Gastroesophageal sphincter (tissue), 4 donors: ENCODE data around the gene JAML. TPM values are rescaled to one million over a fixed set of nuclear protein-coding genes. Genes with fewer than 3 reads are reported as not detected.

ENCODE experiments used
- ATAC-seq: fragments of 150-250 bp; one replicate; pipeline ENCODE4 v1.9.1; 2016; ENCODE audit warnings: mild to moderate bottlenecking, moderate library complexity
- H3K27ac ChIP-seq, 4 donors: fragments of 200-600 bp; sonication (generic) in 3 of 4; 1 replicate in 3 of 4; 2 replicates in 1 of 4; pipeline ENCODE4 v1.5.1; 2016 to 2019
- H3K27me3 ChIP-seq: fragments of 200-600 bp; sonication (generic); one replicate; pipeline ENCODE4 v1.5.1; 2019
- H3K36me3 ChIP-seq, 2 donors: fragments of 200-600 bp; sonication (generic); one replicate each; pipeline ENCODE4 v1.5.1; 2019; ENCODE audit warnings: control low read depth in 1 of 2
- H3K4me1 ChIP-seq, 3 donors: fragments of 200-600 bp; sonication (generic); 1 replicate in 2 of 3; 2 replicates in 1 of 3; pipeline ENCODE4 v1.5.1; 2016 to 2019; ENCODE audit warnings: control low read depth in 2 of 3
- H3K4me3 ChIP-seq, 2 donors: fragments of 200-600 bp; sonication (generic); one replicate each; pipeline ENCODE4 v1.5.1; 2019; ENCODE audit warnings: mild to moderate bottlenecking in 1 of 2, moderate library complexity in 1 of 2
- H3K9me3 ChIP-seq, 3 donors: fragments of 200-600 bp; sonication (generic); one replicate each; pipeline ENCODE4 v1.5.1; 2017 to 2019; ENCODE audit warnings: control low read depth in 2 of 3
- EP300 ChIP-seq: sonication (generic); formaldehyde crosslinking; IDR thresholded peaks from one replicate; pipeline ENCODE4 v1.6.1; 2017; ENCODE audit warnings: antibody characterized with exemption, mild to moderate bottlenecking
- POLR2A ChIP-seq, 2 donors: fragments of 450-650 bp; IDR thresholded peaks; one replicate each; pipeline ENCODE4 v1.6.1; 2017; ENCODE audit warnings: antibody characterized with exemption in 2 of 2, mild to moderate bottlenecking in 2 of 2, moderate library complexity in 1 of 2
- POLR2AphosphoS5 ChIP-seq: sonication (generic); formaldehyde crosslinking; IDR thresholded peaks from one replicate; pipeline ENCODE4 v1.6.1; 2017; ENCODE audit warnings: antibody characterized with exemption
- WGBS, 2 donors: methylation state at CpG; one replicate each; pipeline ENCODE4 v1.1.5; 2018; ENCODE audit warnings: low coverage in 1 of 2; 5-methylcytosine and 5-hydroxymethylcytosine counted together
- total RNA-seq, 4 donors: library from RNA; depleted of rRNA; stranded (reverse); fragments of >200 nt; gene quantifications; one replicate each; pipeline ENCODE4 v1.1.0, GENCODE V29; 2016
- TF ChIP-seq, protein P1 (sequence below), 4 experiments: fragments of 200-600 bp in 2 of 4; fragments of 450-650 bp in 2 of 4; sonication (generic) in 1 of 4; IDR thresholded peaks; one replicate each; pipeline ENCODE4 v1.5.1; 2017 to 2019; ENCODE audit warnings: antibody characterized with exemption in 4 of 4, mild to moderate bottlenecking in 2 of 4, moderate library complexity in 2 of 4

The JAML gene
- total RNA-seq, 4 donors from 2014 or later = 0.58 to 5.7 (median 2.4) TPM

DNA sequence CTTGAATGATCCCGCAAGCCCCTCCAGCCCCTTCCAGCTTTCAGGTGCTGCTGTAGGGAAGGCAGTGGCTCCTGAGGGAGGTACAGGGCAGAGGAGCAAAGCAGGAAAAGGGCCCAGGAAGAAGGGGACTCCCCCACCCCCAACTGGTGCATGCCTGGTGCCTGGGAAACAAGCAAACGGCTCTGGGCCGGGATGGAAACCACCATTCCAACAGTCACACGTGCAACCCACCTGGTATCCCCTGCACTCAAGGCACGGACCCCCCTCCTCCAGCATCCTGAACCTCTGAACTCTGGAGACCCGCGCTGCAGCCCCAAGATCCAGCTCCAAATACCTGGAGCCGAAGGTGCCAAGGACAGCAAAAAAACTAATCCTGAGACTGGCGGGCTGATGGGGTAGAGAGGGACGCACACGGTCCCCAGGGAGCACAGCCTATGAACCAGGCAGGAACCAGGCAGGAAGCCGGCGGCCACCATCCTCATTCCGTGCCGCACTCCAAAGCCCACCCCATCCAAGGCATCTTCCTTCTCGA, 72.7 kb downstream of the JAML start:
- Histone ChIP-seq H3K36me3 (no peaks in the 10 kb centered on the region), H3K27me3 (peaks cover 65% of the 10 kb centered on the region), H3K4me3 (peak overlapping the region in 1 of 2 donors; percentile 58), H3K4me1 (peaks cover 0 to 38% (median 17%) of the 10 kb centered on the region in 3 donors), H3K9me3 (no peaks in the 10 kb centered on the region), H3K27ac (peak overlapping the region in 1 of 4 donors; percentile 52)
- TF ChIP-seq POLR2AphosphoS5 (no peak), POLR2A (IDR thresholded peaks at IDR 0.05) (no peak), EP300 (no peak)
- TF ChIP-seq, protein P1, sequence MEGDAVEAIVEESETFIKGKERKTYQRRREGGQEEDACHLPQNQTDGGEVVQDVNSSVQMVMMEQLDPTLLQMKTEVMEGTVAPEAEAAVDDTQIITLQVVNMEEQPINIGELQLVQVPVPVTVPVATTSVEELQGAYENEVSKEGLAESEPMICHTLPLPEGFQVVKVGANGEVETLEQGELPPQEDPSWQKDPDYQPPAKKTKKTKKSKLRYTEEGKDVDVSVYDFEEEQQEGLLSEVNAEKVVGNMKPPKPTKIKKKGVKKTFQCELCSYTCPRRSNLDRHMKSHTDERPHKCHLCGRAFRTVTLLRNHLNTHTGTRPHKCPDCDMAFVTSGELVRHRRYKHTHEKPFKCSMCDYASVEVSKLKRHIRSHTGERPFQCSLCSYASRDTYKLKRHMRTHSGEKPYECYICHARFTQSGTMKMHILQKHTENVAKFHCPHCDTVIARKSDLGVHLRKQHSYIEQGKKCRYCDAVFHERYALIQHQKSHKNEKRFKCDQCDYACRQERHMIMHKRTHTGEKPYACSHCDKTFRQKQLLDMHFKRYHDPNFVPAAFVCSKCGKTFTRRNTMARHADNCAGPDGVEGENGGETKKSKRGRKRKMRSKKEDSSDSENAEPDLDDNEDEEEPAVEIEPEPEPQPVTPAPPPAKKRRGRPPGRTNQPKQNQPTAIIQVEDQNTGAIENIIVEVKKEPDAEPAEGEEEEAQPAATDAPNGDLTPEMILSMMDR (IDR thresholded peaks at IDR 0.05) = no peak
- WGBS, 2 donors = 45% methylated on average over 4 of the region's 16 CpGs; no CpG with 5 or more reads in 1 of the 2 donors
- peak; percentile 4 for ATAC-seq

DNA sequence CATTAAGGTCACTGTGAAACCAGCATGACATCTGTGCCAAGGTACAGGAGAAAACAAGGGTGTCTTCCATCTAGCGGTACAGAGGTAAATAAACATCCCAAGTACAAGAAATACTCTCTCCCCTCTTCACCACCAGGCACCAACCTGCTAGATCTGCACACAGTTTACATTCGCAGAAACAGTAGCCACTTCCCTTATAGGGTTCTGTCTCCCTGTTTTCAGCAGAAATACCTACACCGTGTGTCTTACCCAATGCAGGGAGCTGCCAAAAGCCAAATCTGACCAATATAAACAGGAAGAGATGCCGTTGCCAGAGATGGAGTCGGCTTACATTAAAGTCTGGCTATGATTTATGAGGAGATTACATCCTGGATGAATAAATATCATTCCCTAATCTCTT, 73.4 kb downstream of the JAML start:
- WGBS, 2 donors = 29 to 37% methylated on average over 5 of the region's 5 CpGs
- Histone ChIP-seq H3K4me1 (peaks cover 0 to 32% (median 16%) of the 10 kb centered on the region in 3 donors), H3K27ac (no peak overlapping the region), H3K9me3 (no peaks in the 10 kb centered on the region), H3K4me3 (no peak overlapping the region), H3K27me3 (peaks cover 58% of the 10 kb centered on the region), H3K36me3 (no peaks in the 10 kb centered on the region)
- TF ChIP-seq EP300 = no peak
- TF ChIP-seq POLR2AphosphoS5 = no peak
- TF ChIP-seq, protein P1 (IDR thresholded peaks at IDR 0.05) = peak in 1 of 4 experiments; percentile 5
- no peak for TF ChIP-seq POLR2A (IDR thresholded peaks at IDR 0.05)
- no peak for ATAC-seq

DNA sequence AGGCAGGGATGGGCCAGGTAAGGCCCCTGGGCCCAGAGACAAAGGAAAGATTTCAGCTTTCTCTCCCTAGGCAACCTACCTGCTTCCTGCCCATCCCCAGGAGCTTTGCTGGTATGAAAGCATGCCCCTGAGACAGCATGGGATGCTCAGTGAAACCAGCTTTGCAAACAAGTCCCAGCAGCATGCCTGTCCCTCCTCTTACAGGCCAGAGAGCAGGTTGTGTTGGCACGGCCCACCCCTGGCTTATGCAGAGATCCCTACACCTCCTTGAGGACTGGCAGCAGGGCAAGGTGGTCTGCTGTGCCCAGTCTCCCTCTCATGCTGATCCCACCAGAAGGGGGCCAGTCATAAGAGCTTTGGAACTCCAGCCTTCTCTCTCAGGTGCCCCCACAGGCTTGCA, 75.3 kb downstream of the JAML start:
- no peak for ATAC-seq
- WGBS, 2 donors = 100% methylated on average over 1 of the region's 1 CpG; no CpG with 5 or more reads in 1 of the 2 donors
- no peak overlapping the region for H3K27ac ChIP-seq
- no peaks in the 10 kb centered on the region for H3K9me3 ChIP-seq
- H3K27me3 ChIP-seq = peaks cover 54% of the 10 kb centered on the region
- H3K36me3 ChIP-seq = no peaks in the 10 kb centered on the region
- peaks cover 0 to 50% (median 22%) of the 10 kb centered on the region in 3 donors for H3K4me1 ChIP-seq
- H3K4me3 ChIP-seq = no peak overlapping the region
- TF ChIP-seq POLR2AphosphoS5 (no peak), POLR2A (IDR thresholded peaks at IDR 0.05) (no peak), EP300 (no peak)
- TF ChIP-seq, protein P1 (IDR thresholded peaks at IDR 0.05) = no peak

DNA sequence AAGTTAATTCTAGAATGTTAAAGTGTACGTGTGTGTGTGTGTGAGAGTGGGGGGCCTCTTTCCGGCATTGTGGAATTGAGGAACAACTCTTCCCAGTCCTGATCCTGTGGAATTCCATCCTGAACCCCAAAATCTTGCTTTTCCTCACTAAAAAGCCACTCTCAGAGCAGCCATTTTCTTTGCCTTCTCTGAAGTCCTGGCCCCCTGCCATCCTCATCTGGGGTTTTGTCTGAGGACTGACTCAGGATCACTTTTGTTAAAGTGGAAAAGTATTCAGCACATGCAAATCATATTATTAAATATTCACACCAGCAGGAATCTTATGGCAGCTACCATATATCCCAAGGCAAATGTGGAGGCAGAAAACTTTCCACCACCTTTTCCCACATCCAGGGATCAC, 76.0 kb downstream of the JAML start:
- no peak for ATAC-seq
- H3K27ac ChIP-seq = no peak overlapping the region
- H3K4me3 ChIP-seq = no peak overlapping the region
- no peaks in the 10 kb centered on the region for H3K9me3 ChIP-seq
- WGBS, 2 donors = 67 to 83% methylated on average over 1 to 2 of the region's 2 CpGs
- no peaks in the 10 kb centered on the region for H3K36me3 ChIP-seq
- H3K4me1 ChIP-seq = peaks cover 0 to 51% (median 22%) of the 10 kb centered on the region in 3 donors
- TF ChIP-seq EP300 (no peak), POLR2A (IDR thresholded peaks at IDR 0.05) (no peak), POLR2AphosphoS5 (no peak)
- TF ChIP-seq, protein P1 (IDR thresholded peaks at IDR 0.05) = no peak
- peaks cover 54% of the 10 kb centered on the region for H3K27me3 ChIP-seq

DNA sequence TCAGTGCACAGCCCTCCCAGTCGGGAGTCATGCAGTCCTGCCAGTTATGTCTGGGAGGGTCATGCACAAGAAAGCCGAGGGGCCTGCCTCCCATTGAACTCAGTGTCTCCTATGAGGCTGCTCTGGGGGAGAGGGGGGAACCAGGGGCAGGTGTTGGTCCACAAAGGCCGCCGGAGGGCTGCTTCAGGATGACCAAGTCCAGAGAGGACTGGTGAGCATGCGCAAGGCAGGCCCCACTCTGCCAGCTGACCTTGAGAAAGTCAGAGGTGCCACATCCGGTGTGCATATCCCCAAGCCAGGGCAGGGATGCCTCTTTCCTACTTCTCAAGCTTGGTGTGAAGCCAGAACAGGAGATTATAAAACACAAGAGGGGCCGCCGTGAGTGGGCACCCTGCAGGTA, 76.6 kb downstream of the JAML start:
- H3K36me3 ChIP-seq = no peaks in the 10 kb centered on the region
- H3K27me3 ChIP-seq = peaks cover 54% of the 10 kb centered on the region
- H3K4me3 ChIP-seq = no peak overlapping the region
- WGBS, 2 donors = 100% methylated on average over 2 of the region's 8 CpGs; no CpG with 5 or more reads in 1 of the 2 donors
- ATAC-seq = no peak
- peaks cover 0 to 47% (median 22%) of the 10 kb centered on the region in 3 donors for H3K4me1 ChIP-seq
- TF ChIP-seq POLR2AphosphoS5 (no peak), EP300 (no peak), POLR2A (IDR thresholded peaks at IDR 0.05) (no peak)
- TF ChIP-seq, protein P1 (IDR thresholded peaks at IDR 0.05) = no peak
- no peak overlapping the region for H3K27ac ChIP-seq
- H3K9me3 ChIP-seq = no peaks in the 10 kb centered on the region
